GM18505 (cell line): ENCODE data around the gene GTF2F2.

Experiments used
- ATAC-seq: cut with Tn5 transposase; IDR thresholded peaks from one replicate; pipeline ENCODE4 v1.9.1; 2021; ENCODE audit not compliant: unreplicated experiment
- POLR2A ChIP-seq: IDR thresholded peaks from 4 replicates; pipeline ENCODE4 v1.6.1; 2011; ENCODE audit warnings: borderline replicate concordance; ENCODE audit not compliant: insufficient read depth, insufficient read length; ENCODE audit errors: extremely low read depth

The GTF2F2 gene, protein sequence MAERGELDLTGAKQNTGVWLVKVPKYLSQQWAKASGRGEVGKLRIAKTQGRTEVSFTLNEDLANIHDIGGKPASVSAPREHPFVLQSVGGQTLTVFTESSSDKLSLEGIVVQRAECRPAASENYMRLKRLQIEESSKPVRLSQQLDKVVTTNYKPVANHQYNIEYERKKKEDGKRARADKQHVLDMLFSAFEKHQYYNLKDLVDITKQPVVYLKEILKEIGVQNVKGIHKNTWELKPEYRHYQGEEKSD

GRCh38 chr13:45119991-45120864, at the start of gene GTF2F2:
GTF2F2 (plus strand) TSS chr13:45120510; CDS start chr13:45120656, 146 bp downstream.
- peak; percentile 72 for ATAC-seq

DNA sequence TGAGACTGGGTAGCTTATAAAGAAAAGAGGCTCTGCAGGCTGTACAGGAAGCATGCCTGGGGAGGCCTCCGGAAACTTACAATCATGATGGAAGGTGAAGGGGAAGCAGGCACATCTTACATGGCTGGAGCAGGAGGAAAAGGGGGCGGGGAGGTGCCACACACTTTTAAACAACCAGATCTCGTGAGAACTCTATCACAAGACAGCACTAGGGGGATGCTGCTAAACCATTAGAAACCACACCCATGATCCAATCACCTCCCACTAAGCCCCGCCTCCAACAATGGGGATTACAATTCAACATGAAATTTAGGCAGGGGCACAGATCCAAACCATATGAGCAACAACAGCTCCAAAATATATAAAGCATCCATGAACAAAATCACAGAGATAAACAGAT, 46.5 kb upstream of the GTF2F2 start:
- TF ChIP-seq POLR2A, result no peak
- no peak for ATAC-seq

More at GRCh38 chr13:45119991-45120864, at the start of gene GTF2F2:
- TF ChIP-seq POLR2A, result peak; percentile 83

GRCh38 chr13:45074721-45075120, 45.6 kb upstream of the GTF2F2 start:
- TF ChIP-seq POLR2A, result no peak
- no peak for ATAC-seq

DNA sequence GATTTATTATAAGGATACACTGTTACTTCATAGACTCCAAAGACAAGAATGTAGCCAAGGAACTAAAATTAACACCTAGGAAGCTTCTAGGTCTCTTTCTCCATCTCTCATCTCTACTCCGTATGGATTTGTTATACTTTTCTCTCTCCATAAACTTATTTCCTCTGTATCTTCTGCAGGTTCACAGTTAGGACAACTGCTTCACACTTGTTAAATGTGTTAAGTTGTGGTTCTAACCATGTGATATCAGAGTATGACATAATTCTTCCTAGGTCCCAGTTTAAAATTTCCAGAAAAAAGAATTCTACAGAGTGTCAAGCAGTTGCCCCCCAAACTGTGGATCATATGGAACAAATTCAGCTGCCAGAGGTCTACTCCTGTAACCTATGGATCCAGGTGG, 42.3 kb upstream of the GTF2F2 start:
- TF ChIP-seq POLR2A, result no peak
- ATAC-seq, result no peak

DNA sequence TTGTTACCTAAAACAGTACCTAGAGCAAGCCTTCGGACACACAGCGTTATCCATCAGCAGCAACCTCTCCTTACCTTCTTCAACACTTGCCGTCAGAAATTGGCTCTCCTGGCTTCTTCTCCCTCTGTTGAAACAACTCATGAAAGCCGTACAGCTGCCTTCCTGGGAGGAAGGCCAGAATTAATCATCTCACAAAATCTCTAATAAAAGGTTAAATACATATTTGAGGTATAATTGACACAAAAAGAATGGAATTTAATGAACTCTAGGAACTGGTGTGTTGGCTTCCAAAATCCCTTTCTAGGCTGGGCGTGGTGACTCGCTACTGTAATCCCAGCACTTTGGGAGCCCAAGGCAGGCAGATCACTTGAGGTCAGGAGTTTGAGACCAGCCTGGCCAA, 37.3 kb upstream of the GTF2F2 start:
- ATAC-seq, result no peak
- no peak for TF ChIP-seq POLR2A

GRCh38 chr13:45084515-45084914, 35.8 kb upstream of the GTF2F2 start:
- TF ChIP-seq POLR2A, result no peak
- ATAC-seq, result no peak

- TF ChIP-seq POLR2A, result no peak
- ATAC-seq, result no peak
Observed at GRCh38 chr13:45086484-45086883, 33.8 kb upstream of the GTF2F2 start.

DNA sequence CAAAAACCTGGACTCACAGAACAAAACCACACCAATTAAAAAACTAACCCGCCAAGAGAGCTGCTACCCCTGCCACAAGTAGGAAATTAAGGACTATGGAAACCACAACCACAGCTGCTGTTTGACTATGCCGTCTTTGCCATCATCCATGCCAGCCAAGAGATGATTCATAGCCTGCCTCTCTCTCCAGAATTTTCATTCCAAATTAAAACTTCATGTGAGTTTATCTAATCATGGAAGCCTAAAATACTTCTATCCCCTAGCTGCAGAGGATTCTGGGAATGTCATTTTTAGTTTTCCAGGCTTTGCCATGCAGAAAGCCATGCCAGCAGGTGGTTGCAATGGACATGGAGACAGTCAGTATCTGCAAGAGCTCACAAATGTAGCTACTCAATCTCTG, 27.6 kb upstream of the GTF2F2 start:
- TF ChIP-seq POLR2A, result no peak
- no peak for ATAC-seq

- ATAC-seq, result no peak
Observed at GRCh38 chr13:45100573-45101262, 19.6 kb upstream of the GTF2F2 start.

GRCh38 chr13:45101327-45102018, 18.8 kb upstream of the GTF2F2 start:
- TF ChIP-seq POLR2A, result no peak
- ATAC-seq, result no peak

More at GRCh38 chr13:45100573-45101262, 19.6 kb upstream of the GTF2F2 start:
- TF ChIP-seq POLR2A, result no peak

DNA sequence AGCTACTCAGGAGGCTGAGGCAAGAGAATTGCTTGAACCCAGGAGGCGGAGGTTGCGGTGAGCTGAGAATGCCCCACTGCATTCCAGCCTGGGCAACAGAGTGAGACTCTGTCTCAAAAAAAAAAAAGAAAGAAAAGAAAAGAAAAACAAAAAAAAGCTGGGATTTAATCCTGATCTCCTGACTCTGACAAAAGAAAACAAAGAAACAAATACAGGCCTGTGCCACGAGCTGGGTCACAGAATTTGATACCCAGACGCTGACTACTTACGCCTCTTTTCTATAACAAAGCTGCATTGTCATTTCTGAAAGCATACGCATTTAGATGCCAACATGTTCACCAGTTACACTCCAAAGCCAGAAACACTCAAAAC, 18.2 kb upstream of the GTF2F2 start:
- TF ChIP-seq POLR2A, result no peak
- no peak for ATAC-seq

- ATAC-seq, result no peak
- no peak for TF ChIP-seq POLR2A
Observed at GRCh38 chr13:45103449-45103848, 16.9 kb upstream of the GTF2F2 start.

DNA sequence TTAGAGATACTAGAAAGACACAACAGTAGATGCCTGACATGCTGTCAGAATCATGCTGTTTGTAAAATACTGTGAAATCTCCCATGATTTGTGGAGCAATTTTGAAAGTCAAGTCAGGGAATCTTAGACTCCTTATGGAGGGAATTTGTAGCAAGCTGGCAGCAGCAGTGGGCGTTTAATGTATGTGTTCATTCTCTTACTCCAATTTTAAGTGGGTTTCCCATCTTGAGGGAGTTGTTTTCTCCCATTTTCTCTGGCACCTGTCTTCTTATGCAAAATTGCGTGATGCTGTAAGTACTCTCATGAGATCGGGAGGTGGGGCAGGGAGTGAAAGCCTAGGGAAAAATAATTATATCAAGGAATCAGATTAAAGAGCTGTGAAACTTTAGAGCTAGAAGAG, 16.0 kb upstream of the GTF2F2 start:
- no peak for ATAC-seq
- TF ChIP-seq POLR2A, result no peak

GRCh38 chr13:45105895-45106294, 14.4 kb upstream of the GTF2F2 start:
- no peak for ATAC-seq
- TF ChIP-seq POLR2A, result no peak

DNA sequence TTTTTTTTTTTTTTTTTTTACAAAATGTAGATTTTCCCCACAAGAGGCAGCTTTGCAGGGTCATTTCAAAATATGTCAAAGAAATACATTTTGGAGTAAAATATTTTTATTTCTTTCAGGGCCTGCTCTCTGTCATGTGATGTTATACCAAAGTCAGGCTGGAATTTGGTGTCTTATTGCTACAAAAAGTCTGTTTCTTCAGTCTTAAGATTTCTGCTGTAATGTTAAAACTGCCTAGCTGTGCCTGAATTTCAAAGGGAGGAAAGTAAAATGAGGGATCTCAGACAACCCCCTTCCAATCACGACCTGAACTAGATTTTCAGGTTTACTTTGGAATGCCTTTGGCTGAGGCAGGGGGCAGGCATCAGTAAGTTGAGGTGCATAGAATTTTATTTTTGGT, 12.8 kb upstream of the GTF2F2 start:
- no peak for ATAC-seq

More for the DNA sequence above, 12.8 kb upstream of the GTF2F2 start:
- no peak for TF ChIP-seq POLR2A
